Putamen (tissue), 1 donor: ENCODE data around the gene MRPL19.

Source experiments
- DNase-seq: peaks from one replicate; pipeline ENCODE4 v3.0.0-alpha.2; 2016; ENCODE audit warnings: low spot score

The MRPL19 gene

DNA sequence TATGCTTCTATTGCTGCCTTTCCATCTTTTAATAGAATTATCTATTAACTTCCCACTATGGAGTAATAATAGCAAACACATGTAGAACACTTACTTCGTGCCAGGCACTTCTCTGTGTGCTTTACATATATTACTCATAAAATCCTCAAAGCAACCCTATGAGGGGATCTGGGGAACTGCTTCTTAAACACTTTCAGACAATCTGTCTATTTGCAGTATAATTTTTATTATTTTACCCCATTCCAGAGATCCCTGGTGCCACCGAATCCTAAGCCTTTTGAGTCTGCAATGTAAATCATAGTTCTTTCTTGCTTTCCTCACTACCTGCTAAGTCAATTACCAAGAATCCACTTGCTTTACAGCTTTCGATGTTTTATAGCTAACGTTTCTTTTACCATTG lies 89.7 kb downstream of the MRPL19 start:
- no peak for DNase-seq

DNA sequence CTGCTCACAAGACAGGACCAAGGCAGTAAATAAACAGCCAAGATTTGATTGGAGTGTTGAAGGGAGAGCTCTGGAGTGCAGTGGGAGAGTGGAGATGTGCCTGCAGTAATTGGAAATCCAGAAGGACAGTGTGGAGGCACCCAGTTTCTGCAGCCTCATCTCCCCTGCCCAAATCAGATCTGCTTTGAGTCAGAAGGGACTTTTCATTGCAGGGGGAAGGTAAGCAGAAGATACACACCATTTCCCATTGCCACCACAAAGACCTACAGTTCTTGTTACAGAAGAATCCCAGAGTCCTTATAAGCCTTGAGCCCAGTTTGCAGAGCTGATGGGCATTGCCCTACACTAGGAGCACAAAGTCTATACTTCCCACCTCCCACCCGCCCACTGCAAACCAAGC lies 91.4 kb downstream of the MRPL19 start:
- no peak for DNase-seq
